Esophagus squamous epithelium (tissue), 5 donors: ENCODE measurements around the gene TSPAN9. TPM values are rescaled to one million over a fixed set of nuclear protein-coding genes. Genes with fewer than 3 reads are reported as not detected.

Experiments used
- DNase-seq: peaks from one replicate; lab custom pipeline; 2025; lab: John Stamatoyannopoulos, UW
- H3K27ac ChIP-seq, 4 donors: fragments of 200-600 bp; sonication (generic); one replicate each; pipeline ENCODE4 v1.5.1; 2016 to 2019; ENCODE audit warnings: mild to moderate bottlenecking in 1 of 4
- H3K27me3 ChIP-seq, 4 donors: fragments of 200-600 bp; sonication (generic); 1 replicate in 3 of 4; 2 replicates in 1 of 4; pipeline versions ENCODE4 v1.5.1 to v1.6.0; 2017 to 2021; ENCODE audit warnings: antibody characterized with exemption in 1 of 4
- H3K36me3 ChIP-seq, 3 donors: fragments of 200-600 bp; sonication (generic); one replicate each; pipeline ENCODE4 v1.5.1; 2016 to 2019
- H3K4me1 ChIP-seq, 3 donors: fragments of 200-600 bp; sonication (generic); one replicate each; pipeline ENCODE4 v1.5.1; 2017 to 2019
- H3K4me3 ChIP-seq, 4 donors: fragments of 200-600 bp; sonication (generic); 1 replicate in 3 of 4; 2 replicates in 1 of 4; pipeline ENCODE4 v1.5.1; 2016 to 2019; ENCODE audit warnings: mild to moderate bottlenecking in 2 of 4, moderate library complexity in 1 of 4
- H3K9me3 ChIP-seq, 3 donors: fragments of 200-600 bp; sonication (generic); one replicate each; pipeline ENCODE4 v1.5.1; 2016 to 2019
- CTCF ChIP-seq, 6 experiments: fragments of 450-650 bp in 4 of 6; fragments of 200-600 bp in 2 of 6; sonication (generic) in 2 of 6; IDR thresholded peaks; one replicate each; pipeline ENCODE4 v1.5.1; 2016 to 2019; ENCODE audit warnings: antibody characterized with exemption in 6 of 6, mild to moderate bottlenecking in 4 of 6, moderate library complexity in 4 of 6
- POLR2A ChIP-seq, 4 donors: fragments of 450-650 bp; IDR thresholded peaks; one replicate each; pipeline ENCODE4 v1.6.1; 2017; ENCODE audit warnings: antibody characterized with exemption in 4 of 4, mild to moderate bottlenecking in 4 of 4, moderate library complexity in 3 of 4
- WGBS, 2 donors: methylation state at CpG; one replicate each; pipeline ENCODE4 v1.1.5; 2018; 5-methylcytosine and 5-hydroxymethylcytosine counted together
- intact Hi-C: fragments of 100-400 bp; cut with DNase I; formaldehyde crosslinking; loops from one replicate; pipeline ENCODE4 v1.15.0; 2022
- total RNA-seq, 4 donors: library from RNA; depleted of rRNA; stranded (reverse); fragments of >200 nt; gene quantifications; one replicate each; pipeline ENCODE4 v1.1.0, GENCODE V29; 2016
- donor health status: DM: yes; HTN: yes; CAD: no.

Gene TSPAN9
- total RNA-seq, 4 donors from 2014 or later, result 10.6 to 23.7 (median 17.6) TPM

- Histone ChIP-seq H3K27me3 (peaks cover 0 to 97% (median 0%) of the 10 kb centered on the region in 4 donors), H3K4me1 (peaks cover 8 to 47% (median 29%) of the 10 kb centered on the region in 3 donors), H3K27ac (no peak overlapping the region), H3K9me3 (no peaks in the 10 kb centered on the region), H3K36me3 (no peaks in the 10 kb centered on the region), H3K4me3 (no peak overlapping the region)
- intact Hi-C loops, result loop anchor here (10.0 kb wide), 1 partner anchor 227 kb away; no protein-coding TSS in a partner anchor
- 76 to 90% methylated on average over 8 of the region's 8 CpGs for WGBS, 2 donors
- DNase-seq, result no peak
- no peak for TF ChIP-seq CTCF (IDR thresholded peaks at IDR 0.05)
- TF ChIP-seq POLR2A (IDR thresholded peaks at IDR 0.05), result no peak
These were observed 230.9 kb downstream of the TSPAN9 start for GRCh38 chr12:3308063-3308462.

GRCh38 chr12:3308609-3309008 lies 231.4 kb downstream of the TSPAN9 start:
- no peak overlapping the region for H3K4me3 ChIP-seq
- H3K9me3 ChIP-seq, result no peaks in the 10 kb centered on the region
- no peak for DNase-seq
- intact Hi-C loops, result loop anchor here (10.0 kb wide), 1 partner anchor 226 kb away; no protein-coding TSS in a partner anchor
- TF ChIP-seq POLR2A (IDR thresholded peaks at IDR 0.05), result no peak
- TF ChIP-seq CTCF (IDR thresholded peaks at IDR 0.05), result no peak
- no peaks in the 10 kb centered on the region for H3K36me3 ChIP-seq
- H3K4me1 ChIP-seq, result peaks cover 13 to 53% (median 34%) of the 10 kb centered on the region in 3 donors
- 7 to 56% methylated on average over 2 to 5 of the region's 9 CpGs for WGBS, 2 donors
- peaks cover 0 to 97% (median 0%) of the 10 kb centered on the region in 4 donors for H3K27me3 ChIP-seq
- H3K27ac ChIP-seq, result no peak overlapping the region

GRCh38 chr12:3309805-3310204 lies 232.6 kb downstream of the TSPAN9 start:
- intact Hi-C loops, result loop anchor here (10.0 kb wide), 1 partner anchor 225 kb away; no protein-coding TSS in a partner anchor
- 90 to 97% methylated on average over 3 to 7 of the region's 9 CpGs for WGBS, 2 donors
- H3K36me3 ChIP-seq, result no peaks in the 10 kb centered on the region
- H3K27me3 ChIP-seq, result peaks cover 0 to 98% (median 0%) of the 10 kb centered on the region in 4 donors
- DNase-seq, result no peak
- no peaks in the 10 kb centered on the region for H3K9me3 ChIP-seq
- TF ChIP-seq POLR2A (IDR thresholded peaks at IDR 0.05) (no peak), CTCF (IDR thresholded peaks at IDR 0.05) (no peak)
- peaks cover 15 to 53% (median 36%) of the 10 kb centered on the region in 3 donors for H3K4me1 ChIP-seq
- no peak overlapping the region for H3K27ac ChIP-seq
- H3K4me3 ChIP-seq, result no peak overlapping the region

- H3K27ac ChIP-seq, result no peak overlapping the region
- H3K9me3 ChIP-seq, result no peaks in the 10 kb centered on the region
- H3K4me3 ChIP-seq, result no peak overlapping the region
- WGBS, 2 donors, result 67% methylated on average over 4 of the region's 18 CpGs; no CpG with 5 or more reads in 1 of the 2 donors
- DNase-seq, result no peak
- H3K27me3 ChIP-seq, result peaks cover 0 to 92% (median 0%) of the 10 kb centered on the region in 4 donors
- no peaks in the 10 kb centered on the region for H3K36me3 ChIP-seq
- TF ChIP-seq POLR2A (IDR thresholded peaks at IDR 0.05) (no peak), CTCF (IDR thresholded peaks at IDR 0.05) (no peak)
- H3K4me1 ChIP-seq, result peaks cover 15 to 56% (median 42%) of the 10 kb centered on the region in 3 donors
- intact Hi-C loops, result no loop called here
These were observed 233.3 kb downstream of the TSPAN9 start for GRCh38 chr12:3310271-3311026.

GRCh38 chr12:3311027-3311402 lies 233.8 kb downstream of the TSPAN9 start:
- intact Hi-C loops, result no loop called here
- Histone ChIP-seq H3K4me3 (no peak overlapping the region), H3K4me1 (peaks cover 15 to 62% (median 47%) of the 10 kb centered on the region in 3 donors), H3K36me3 (no peaks in the 10 kb centered on the region), H3K27ac (peak overlapping the region in 2 of 4 donors; percentile 11 to 33), H3K27me3 (peaks cover 0 to 87% (median 0%) of the 10 kb centered on the region in 4 donors), H3K9me3 (no peaks in the 10 kb centered on the region)
- TF ChIP-seq CTCF (IDR thresholded peaks at IDR 0.05) (no peak), POLR2A (IDR thresholded peaks at IDR 0.05) (no peak)
- DNase-seq, result no peak
- 27 to 51% methylated on average over 3 to 10 of the region's 14 CpGs for WGBS, 2 donors
